GM18511 (cell line): ENCODE measurements around the gene NAT8L.

Experiments
- ATAC-seq: cut with Tn5 transposase; IDR thresholded peaks from one replicate; pipeline ENCODE4 v1.9.1; 2021; ENCODE audit warnings: mild to moderate bottlenecking, moderate library complexity; ENCODE audit not compliant: unreplicated experiment

NAT8L gene

GRCh38 chr4:2063557-2064275 lies 4.6 kb downstream of the NAT8L start:
- ATAC-seq: no peak

- no peak for ATAC-seq
These were observed 5.3 kb downstream of the NAT8L start for GRCh38 chr4:2064276-2064991.

DNA sequence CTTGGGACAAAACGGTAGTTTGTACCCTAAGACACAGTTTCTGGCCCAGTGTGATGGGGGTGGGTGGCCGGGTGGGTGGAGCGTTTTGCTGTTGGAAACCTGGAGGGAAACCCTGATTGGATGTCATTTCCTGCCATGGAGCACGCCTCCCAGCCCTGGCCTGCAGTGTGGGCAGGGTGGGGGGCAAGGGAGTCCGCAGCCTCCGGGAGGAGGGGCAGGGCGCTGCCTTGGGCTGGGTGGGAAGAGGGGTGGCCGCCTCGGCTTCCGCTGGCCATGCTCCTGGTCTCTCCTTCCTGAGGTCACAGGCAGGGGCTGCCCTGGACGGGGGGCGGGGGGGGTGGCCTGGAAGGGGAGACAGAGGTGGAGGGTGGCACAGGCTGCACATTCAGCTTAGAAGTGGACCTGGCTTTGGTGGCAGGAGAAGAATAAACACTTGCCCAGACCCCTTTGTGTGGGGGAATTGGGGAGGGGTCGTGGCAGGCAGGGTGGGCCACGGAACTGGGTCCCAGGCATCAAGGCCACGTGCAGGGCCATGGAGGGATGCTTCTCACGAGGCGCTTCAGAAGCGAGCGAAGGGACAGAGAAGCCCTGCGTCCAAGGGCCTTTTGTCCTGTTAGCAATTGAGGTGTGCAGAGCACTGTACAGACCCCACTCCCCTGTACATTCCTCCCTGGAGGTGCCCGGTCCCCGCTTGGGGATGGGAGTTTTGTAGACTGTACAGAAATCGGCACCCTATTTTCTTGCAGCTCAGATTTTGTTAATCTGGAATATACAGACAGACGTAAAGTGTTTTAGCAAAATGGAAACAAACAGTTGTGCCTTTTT lies 6.2 kb downstream of the NAT8L start:
- no peak for ATAC-seq

- ATAC-seq: no peak
These were observed 7.0 kb downstream of the NAT8L start for GRCh38 chr4:2066011-2066551.

- ATAC-seq: no peak
These were observed 7.7 kb downstream of the NAT8L start for GRCh38 chr4:2066571-2067445.

DNA sequence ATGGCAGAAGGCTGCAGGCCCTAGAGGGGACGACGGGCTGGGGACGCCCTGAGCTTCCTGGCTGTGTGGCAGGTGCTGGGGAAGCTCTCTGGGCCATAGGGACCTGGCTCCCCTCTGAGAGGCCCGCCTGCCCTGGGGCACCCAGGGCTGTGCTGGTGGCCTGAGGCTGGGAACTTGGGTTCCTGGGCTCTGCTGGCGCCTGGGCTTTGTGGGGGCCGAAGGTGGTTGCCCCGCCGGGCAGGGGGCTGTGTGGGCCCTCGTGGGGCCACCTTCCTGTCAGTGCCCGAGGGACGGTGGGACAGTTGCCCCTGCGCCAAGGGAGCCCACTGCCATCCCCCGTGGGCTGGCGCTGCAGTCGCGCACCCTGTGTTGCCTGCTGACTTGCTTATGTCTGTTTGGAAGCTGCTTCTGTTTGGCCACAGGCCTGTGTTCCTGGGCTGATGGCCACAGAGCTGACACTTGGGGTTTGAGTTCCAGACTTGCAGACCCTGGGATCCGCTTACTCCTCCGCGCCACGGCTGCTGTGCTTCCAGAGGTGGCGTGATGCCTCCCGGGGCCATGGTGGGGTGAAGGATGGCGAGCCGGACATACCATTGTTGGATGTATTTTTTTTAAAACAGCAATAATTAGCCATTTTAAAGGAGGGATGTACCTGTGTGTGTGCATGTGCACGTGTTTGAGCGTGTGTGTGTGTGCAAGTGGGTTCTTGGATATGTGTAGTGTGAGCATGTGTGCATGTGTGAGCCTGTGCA lies 8.5 kb downstream of the NAT8L start:
- ATAC-seq: no peak

GRCh38 chr4:2068198-2068470 lies 9.0 kb downstream of the NAT8L start:
- no peak for ATAC-seq

DNA sequence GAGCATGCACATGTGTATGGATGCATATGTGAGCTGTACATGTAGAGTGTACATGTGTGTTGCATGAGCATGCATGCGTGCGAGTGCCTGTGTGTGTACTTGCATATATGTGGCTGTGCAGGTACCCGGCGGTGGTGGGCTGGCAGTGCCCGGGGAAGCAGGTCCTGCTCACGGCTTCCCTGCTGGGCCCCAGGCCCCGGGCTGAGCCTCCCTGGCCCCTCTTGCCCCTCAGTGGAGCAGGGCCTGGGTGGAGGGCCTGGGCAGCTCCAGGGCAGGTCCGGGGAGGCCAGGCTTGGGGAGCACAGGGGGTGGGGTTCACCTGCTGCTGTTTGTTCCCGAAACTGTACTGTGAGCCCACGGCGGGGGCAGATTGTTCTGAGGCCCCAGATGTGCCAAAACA lies 9.4 kb downstream of the NAT8L start:
- no peak for ATAC-seq

- ATAC-seq: no peak
These were observed 10.2 kb downstream of the NAT8L start for GRCh38 chr4:2069161-2069971.

- no peak for ATAC-seq
These were observed 10.9 kb downstream of the NAT8L start for GRCh38 chr4:2069986-2070385.

GRCh38 chr4:2070421-2071251 lies 11.5 kb downstream of the NAT8L start:
- ATAC-seq: no peak

- no peak for ATAC-seq
These were observed 12.3 kb downstream of the NAT8L start for GRCh38 chr4:2071252-2071911.

- ATAC-seq: no peak
These were observed 13.1 kb downstream of the NAT8L start for GRCh38 chr4:2071912-2072867.

- ATAC-seq: no peak
These were observed 14.1 kb downstream of the NAT8L start for GRCh38 chr4:2072971-2073807.

GRCh38 chr4:2073808-2074481 lies 14.8 kb downstream of the NAT8L start:
- no peak for ATAC-seq
